Measurements from ENCODE around the gene KCNQ1. TPM values are rescaled to one million over a fixed set of nuclear protein-coding genes. Genes with fewer than 3 reads are reported as not detected.

Gene KCNQ1
- polyA plus RNA-seq, 1 donor (not counting 4 experiments of a cell fraction or from before 2014, with no cell fraction given): not detected

DNA sequence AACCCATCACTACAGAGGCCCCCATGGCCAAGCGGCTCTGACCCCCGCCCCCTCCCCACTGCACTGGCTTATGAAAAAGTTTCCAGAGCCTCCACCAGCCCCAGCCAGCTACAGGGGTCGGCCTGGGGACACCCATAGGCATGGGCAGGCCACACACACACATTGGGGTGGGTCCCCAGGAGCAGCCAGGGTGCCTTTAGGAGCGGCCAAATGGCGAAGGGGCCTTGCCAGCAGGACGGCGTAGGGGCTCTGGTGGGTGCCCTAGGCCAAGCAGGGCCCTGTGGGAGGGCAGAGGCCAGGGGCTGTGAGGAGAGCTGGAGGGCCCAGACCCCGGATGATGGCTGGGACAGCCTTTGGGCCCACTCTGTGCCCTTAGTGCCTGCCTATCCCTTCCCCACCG lies 34.2 kb upstream of the KCNQ1 start:
- Histone ChIP-seq H3K4me1 (ENCODE audit: control insufficient read depth, extremely low read depth, insufficient read depth, low read length) (no peaks in the 10 kb centered on the region), H3K9ac (ENCODE audit: control insufficient read depth, extremely low read depth, insufficient read depth, low read length) (no peak overlapping the region), H3K9me1 (ENCODE audit: control insufficient read depth, extremely low read depth, insufficient read depth, low read length) (no peaks in the 10 kb centered on the region), H2AFZ (ENCODE audit: control insufficient read depth, low read length) (no peak overlapping the region), H3K36me3 (ENCODE audit: control insufficient read depth in 2 of 2, extremely low read depth in 1 of 2, insufficient read depth in 2 of 2, low read length in 2 of 2) (no peaks in the 10 kb centered on the region), H3K27ac (ENCODE audit: control insufficient read depth, insufficient read depth, low read length) (no peak overlapping the region), H3K9me3 (ENCODE audit: control insufficient read depth, low read depth, low read length) (no peaks in the 10 kb centered on the region), H4K20me1 (ENCODE audit: control insufficient read depth, extremely low read depth, insufficient read depth, low read length) (no peaks in the 10 kb centered on the region), H3K27me3 (ENCODE audit: control insufficient read depth, extremely low read depth, insufficient read depth, low read length) (peaks cover 4% of the 10 kb centered on the region), H3K79me2 (ENCODE audit: control insufficient read depth, insufficient read depth, low read length) (no peaks in the 10 kb centered on the region), H3K4me2 (ENCODE audit: control insufficient read depth, extremely low read depth, insufficient read depth, low read depth, low read length) (no peak overlapping the region), H3K4me3 (ENCODE audit: control insufficient read depth in 2 of 3, extremely low read depth in 1 of 3, insufficient read depth in 2 of 3, low read depth in 1 of 3, low read length in 3 of 3) (no peak overlapping the region)
- DNase-seq (ENCODE audit: low read depth, low spot score) (no peak), FAIRE-seq (no peak)
- TF ChIP-seq EZH2 (IDR thresholded peaks at IDR 0.05; ENCODE audit: low read length) (no peak), CTCF (optimal IDR thresholded peaks at IDR 0.05 in 1 of 3, IDR thresholded peaks at IDR 0.05 in 1 of 3, conservative IDR thresholded peaks at IDR 0.05 in 1 of 3; ENCODE audit: extremely low read depth in 1 of 3, insufficient read depth in 2 of 3, low read length in 3 of 3) (no peak)
- dilution Hi-C loops (cut with MboI; ENCODE audit: extremely low pct_ligation_motif_present, low sequenced_read_pairs): no loop called here

DNA sequence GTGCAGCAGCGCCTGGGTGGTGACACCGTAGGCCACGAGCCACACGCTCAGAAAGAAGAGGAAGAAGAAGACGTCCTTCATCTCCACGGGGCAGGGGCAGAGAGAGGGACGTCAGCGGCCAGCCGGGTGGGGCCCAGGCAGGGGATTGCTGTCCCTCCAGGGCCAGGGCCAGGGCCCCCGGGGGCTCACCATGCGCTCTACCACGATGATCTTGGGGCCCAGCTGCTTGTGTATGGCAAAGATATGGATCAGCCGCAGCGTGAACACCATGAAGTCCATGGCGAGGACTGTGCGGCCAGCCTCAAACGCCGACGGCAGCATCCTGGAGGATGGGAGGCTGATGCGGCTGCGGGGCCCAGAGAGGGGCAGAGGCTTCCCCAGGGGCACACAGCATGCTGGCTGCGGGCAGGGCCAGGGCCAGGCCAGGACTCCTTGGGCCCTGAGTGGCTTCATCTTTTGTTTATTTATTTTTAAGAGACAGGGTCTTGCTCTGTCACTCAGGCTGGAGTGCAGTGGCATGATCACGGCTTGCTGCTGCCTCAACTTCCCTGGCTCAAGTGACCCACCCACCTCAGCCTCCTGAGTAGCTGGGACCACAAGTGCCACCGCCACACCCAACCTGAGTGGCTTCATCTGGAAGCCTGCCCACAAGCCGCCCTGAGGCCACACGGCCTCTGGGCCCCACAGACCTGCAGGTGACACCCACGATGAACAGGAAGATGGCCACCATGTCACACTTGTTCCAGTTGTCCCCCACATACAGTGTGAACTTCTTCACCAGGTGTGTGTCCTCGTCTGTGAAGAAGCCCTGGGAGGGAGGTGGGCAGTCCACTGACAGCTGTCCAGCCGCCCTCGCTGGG lies 33.1 kb upstream of the KCNQ1 start:
- Histone ChIP-seq H3K9me3 (ENCODE audit: control insufficient read depth, low read depth, low read length) (no peaks in the 10 kb centered on the region), H4K20me1 (ENCODE audit: control insufficient read depth, extremely low read depth, insufficient read depth, low read length) (no peaks in the 10 kb centered on the region), H3K4me3 (ENCODE audit: control insufficient read depth in 2 of 3, extremely low read depth in 1 of 3, insufficient read depth in 2 of 3, low read depth in 1 of 3, low read length in 3 of 3) (no peak overlapping the region), H3K9ac (ENCODE audit: control insufficient read depth, extremely low read depth, insufficient read depth, low read length) (no peak overlapping the region), H3K27me3 (ENCODE audit: control insufficient read depth, extremely low read depth, insufficient read depth, low read length) (peaks cover 4% of the 10 kb centered on the region), H3K79me2 (ENCODE audit: control insufficient read depth, insufficient read depth, low read length) (no peaks in the 10 kb centered on the region), H3K4me2 (ENCODE audit: control insufficient read depth, extremely low read depth, insufficient read depth, low read depth, low read length) (no peak overlapping the region), H2AFZ (ENCODE audit: control insufficient read depth, low read length) (no peak overlapping the region), H3K27ac (ENCODE audit: control insufficient read depth, insufficient read depth, low read length) (no peak overlapping the region), H3K4me1 (ENCODE audit: control insufficient read depth, extremely low read depth, insufficient read depth, low read length) (no peaks in the 10 kb centered on the region), H3K36me3 (ENCODE audit: control insufficient read depth in 2 of 2, extremely low read depth in 1 of 2, insufficient read depth in 2 of 2, low read length in 2 of 2) (no peaks in the 10 kb centered on the region), H3K9me1 (ENCODE audit: control insufficient read depth, extremely low read depth, insufficient read depth, low read length) (no peaks in the 10 kb centered on the region)
- dilution Hi-C loops (cut with MboI; ENCODE audit: extremely low pct_ligation_motif_present, low sequenced_read_pairs): no loop called here
- no peak for DNase-seq (ENCODE audit: low read depth, low spot score)
- FAIRE-seq: no peak
- TF ChIP-seq CTCF (optimal IDR thresholded peaks at IDR 0.05 in 1 of 3, IDR thresholded peaks at IDR 0.05 in 1 of 3, conservative IDR thresholded peaks at IDR 0.05 in 1 of 3; ENCODE audit: extremely low read depth in 1 of 3, insufficient read depth in 2 of 3, low read length in 3 of 3) (no peak), EZH2 (IDR thresholded peaks at IDR 0.05; ENCODE audit: low read length) (no peak)

Measured in keratinocyte (primary cell).